Suprapubic skin (tissue), 4 donors: ENCODE data around the gene CLEC4D. TPM values are rescaled to one million over a fixed set of nuclear protein-coding genes. Genes with fewer than 3 reads are reported as not detected.
"Not testable (repeated sequence)": the region's sequence is repeated elsewhere in the genome, so short reads cannot be mapped to it uniquely, and the experiment has no call there.

Experiments
- DNase-seq, 2 donors: peaks; one replicate each; pipeline ENCODE4 v3.0.0-alpha.2; 2019; ENCODE audit warnings: low spot score in 2 of 2
- H3K27ac ChIP-seq: fragments of 200-600 bp; sonication (generic); one replicate; pipeline ENCODE4 v1.5.1; 2019
- H3K27me3 ChIP-seq: fragments of 200-600 bp; sonication (generic); one replicate; pipeline ENCODE4 v1.5.1; 2019
- H3K36me3 ChIP-seq: fragments of 200-600 bp; sonication (generic); one replicate; pipeline ENCODE4 v1.5.1; 2019
- H3K4me1 ChIP-seq: fragments of 200-600 bp; sonication (generic); one replicate; pipeline ENCODE4 v1.5.1; 2019
- H3K4me3 ChIP-seq: fragments of 200-600 bp; sonication (generic); one replicate; pipeline ENCODE4 v1.5.1; 2019; ENCODE audit warnings: mild to moderate bottlenecking
- H3K9me3 ChIP-seq: fragments of 200-600 bp; sonication (generic); one replicate; pipeline ENCODE4 v1.5.1; 2019
- CTCF ChIP-seq, 2 donors: fragments of 200-600 bp in 1 of 2; fragments of 450-650 bp in 1 of 2; sonication (generic) in 1 of 2; IDR thresholded peaks; one replicate each; pipeline ENCODE4 v1.5.1; 2016 to 2019; ENCODE audit warnings: antibody characterized with exemption in 2 of 2, mild to moderate bottlenecking in 1 of 2, moderate library complexity in 1 of 2
- EP300 ChIP-seq: sonication (generic); formaldehyde crosslinking; IDR thresholded peaks from one replicate; pipeline ENCODE4 v1.6.1; 2017; ENCODE audit warnings: antibody characterized with exemption
- POLR2A ChIP-seq, 2 donors: fragments of 450-650 bp; IDR thresholded peaks; one replicate each; pipeline ENCODE4 v1.6.1; 2017; ENCODE audit warnings: antibody characterized with exemption in 2 of 2, mild to moderate bottlenecking in 2 of 2, moderate library complexity in 2 of 2
- POLR2AphosphoS5 ChIP-seq, 3 donors: sonication (generic); formaldehyde crosslinking; IDR thresholded peaks; one replicate each; pipeline ENCODE4 v1.6.1; 2017; ENCODE audit warnings: antibody characterized with exemption in 3 of 3
- WGBS: methylation state at CpG from one replicate; pipeline ENCODE4 v1.1.5; 2018; 5-methylcytosine and 5-hydroxymethylcytosine counted together
- total RNA-seq, 4 donors: library from RNA; depleted of rRNA; stranded (reverse); fragments of >200 nt; gene quantifications; one replicate each; pipeline ENCODE4 v1.1.0, GENCODE V29; 2016

The CLEC4D gene
- total RNA-seq, 4 donors from 2014 or later: not detected

- no peak overlapping the region for H3K4me3 ChIP-seq
These were observed 4.1 kb upstream of the CLEC4D start for GRCh38 chr12:8508910-8509841.

DNA sequence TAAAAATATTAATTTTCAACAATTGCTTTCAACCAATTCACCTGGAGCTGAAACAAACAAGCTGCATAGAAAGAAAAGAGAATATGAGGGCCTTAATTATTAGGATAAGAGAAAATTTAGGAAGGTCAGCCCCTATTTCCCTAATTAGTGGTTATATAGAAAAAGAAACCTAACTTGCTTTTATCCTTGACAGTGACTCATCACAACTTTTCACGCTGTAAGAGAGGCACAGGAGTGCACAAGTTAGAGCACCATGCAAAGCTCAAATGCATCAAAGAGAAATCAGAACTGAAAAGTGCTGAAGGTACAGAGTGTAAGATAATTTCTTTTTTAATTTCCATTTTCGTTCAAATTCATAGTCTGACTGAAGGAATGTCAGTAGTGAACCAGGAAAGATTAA is 4.7 kb downstream of the CLEC4D start:
- H3K27ac ChIP-seq: no peak overlapping the region
- H3K27me3 ChIP-seq: no peaks in the 10 kb centered on the region
- H3K4me3 ChIP-seq: no peak overlapping the region
- TF ChIP-seq POLR2AphosphoS5 (IDR thresholded peaks at IDR 0.05) (no peak), EP300 (no peak), POLR2A (IDR thresholded peaks at IDR 0.05) (no peak), CTCF (IDR thresholded peaks at IDR 0.05) (no peak)
- no peak for DNase-seq
- 51% methylated on average over 2 of the region's 2 CpGs for WGBS
- no peaks in the 10 kb centered on the region for H3K36me3 ChIP-seq
- no peaks in the 10 kb centered on the region for H3K4me1 ChIP-seq
- H3K9me3 ChIP-seq: no peaks in the 10 kb centered on the region

More at GRCh38 chr12:8508910-8509841, 4.1 kb upstream of the CLEC4D start:
- Histone ChIP-seq H3K36me3 (no peaks in the 10 kb centered on the region), H3K4me1 (no peaks in the 10 kb centered on the region), H3K27me3 (peaks cover 12% of the 10 kb centered on the region), H3K27ac (no peak overlapping the region), H3K9me3 (no peaks in the 10 kb centered on the region)
- no peak for TF ChIP-seq EP300
- TF ChIP-seq POLR2A (IDR thresholded peaks at IDR 0.05): no peak
- no peak for TF ChIP-seq POLR2AphosphoS5 (IDR thresholded peaks at IDR 0.05)
- TF ChIP-seq CTCF (IDR thresholded peaks at IDR 0.05): no peak
- 54% methylated on average over 12 of the region's 12 CpGs for WGBS
- no peak for DNase-seq

DNA sequence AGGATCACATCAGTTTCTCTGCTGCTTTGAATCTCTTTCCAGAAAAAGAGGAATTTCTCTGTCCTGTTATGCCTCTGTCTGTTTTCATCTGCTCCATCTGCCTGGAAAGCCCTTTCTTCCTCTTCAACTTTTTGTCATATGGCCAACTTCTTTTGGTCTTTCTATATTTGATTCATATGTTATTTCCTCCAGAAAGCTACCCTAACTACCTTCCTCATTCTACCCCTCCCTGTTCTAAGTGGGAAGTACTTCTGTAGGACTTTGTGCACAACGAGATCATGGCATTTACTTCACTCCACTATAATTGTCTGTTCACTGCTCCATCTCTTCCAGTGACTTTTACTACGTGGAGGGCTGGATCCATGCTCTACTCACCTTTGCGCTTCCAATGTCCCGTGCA is 5.9 kb downstream of the CLEC4D start:
- Histone ChIP-seq H3K27ac (no peak overlapping the region), H3K36me3 (no peaks in the 10 kb centered on the region), H3K27me3 (no peaks in the 10 kb centered on the region), H3K4me3 (no peak overlapping the region), H3K9me3 (no peaks in the 10 kb centered on the region), H3K4me1 (no peaks in the 10 kb centered on the region)
- TF ChIP-seq POLR2A (IDR thresholded peaks at IDR 0.05) (no peak), EP300 (no peak), CTCF (IDR thresholded peaks at IDR 0.05) (no peak), POLR2AphosphoS5 (IDR thresholded peaks at IDR 0.05) (no peak)
- WGBS: 70% methylated on average over 4 of the region's 4 CpGs
- DNase-seq: no peak

- H3K36me3 ChIP-seq: no peaks in the 10 kb centered on the region
- H3K4me3 ChIP-seq: no peak overlapping the region
- peak in 1 of 2 donors; percentile 68 for DNase-seq
- no peaks in the 10 kb centered on the region for H3K9me3 ChIP-seq
- H3K27me3 ChIP-seq: peaks cover 3% of the 10 kb centered on the region
- no peak overlapping the region for H3K27ac ChIP-seq
- H3K4me1 ChIP-seq: no peaks in the 10 kb centered on the region
- TF ChIP-seq CTCF (IDR thresholded peaks at IDR 0.05) (no peak), EP300 (no peak), POLR2A (IDR thresholded peaks at IDR 0.05) (no peak), POLR2AphosphoS5 (IDR thresholded peaks at IDR 0.05) (no peak)
- WGBS: 80% methylated on average over 13 of the region's 30 CpGs
These were observed 14.2 kb downstream of the CLEC4D start for GRCh38 chr12:8527250-8528130.

DNA sequence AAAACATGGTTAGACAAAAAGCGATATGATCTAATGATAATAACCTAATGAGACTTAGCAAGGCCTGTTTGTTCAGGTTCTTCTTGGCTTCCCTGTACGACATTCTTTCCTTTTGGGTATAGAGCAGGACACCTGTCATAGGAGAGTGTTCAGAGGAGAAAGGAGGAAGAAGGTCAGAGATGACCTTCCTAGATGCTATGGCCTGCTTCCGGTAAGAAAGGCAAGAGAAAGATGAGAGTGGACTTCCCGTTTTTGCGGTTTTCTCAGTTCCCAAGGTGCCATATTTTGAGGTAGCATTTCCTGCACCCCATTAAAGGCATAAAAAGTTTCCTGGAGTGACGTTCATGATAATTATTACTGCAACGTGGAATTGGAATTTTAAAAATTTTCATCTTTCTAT is 18.7 kb downstream of the CLEC4D start:
- WGBS: 68% methylated on average over 7 of the region's 7 CpGs
- H3K4me1 ChIP-seq: no peaks in the 10 kb centered on the region
- no peaks in the 10 kb centered on the region for H3K9me3 ChIP-seq

GRCh38 chr12:8537820-8538219 is 24.5 kb downstream of the CLEC4D start:
- H3K36me3 ChIP-seq, H3K4me1 ChIP-seq, H3K27me3 ChIP-seq, DNase-seq, H3K9me3 ChIP-seq, H3K27ac ChIP-seq, H3K4me3 ChIP-seq: not testable (repeated sequence)
- WGBS: 95% methylated on average over 16 of the region's 16 CpGs

More for the DNA sequence above, 18.7 kb downstream of the CLEC4D start:
- Histone ChIP-seq H3K4me3 (no peak overlapping the region), H3K27me3 (peaks cover 3% of the 10 kb centered on the region), H3K27ac (no peak overlapping the region), H3K36me3 (no peaks in the 10 kb centered on the region)
- no peak for DNase-seq
- no peak for TF ChIP-seq POLR2A (IDR thresholded peaks at IDR 0.05)
- TF ChIP-seq CTCF (IDR thresholded peaks at IDR 0.05): no peak
- no peak for TF ChIP-seq EP300
- TF ChIP-seq POLR2AphosphoS5 (IDR thresholded peaks at IDR 0.05): no peak

DNA sequence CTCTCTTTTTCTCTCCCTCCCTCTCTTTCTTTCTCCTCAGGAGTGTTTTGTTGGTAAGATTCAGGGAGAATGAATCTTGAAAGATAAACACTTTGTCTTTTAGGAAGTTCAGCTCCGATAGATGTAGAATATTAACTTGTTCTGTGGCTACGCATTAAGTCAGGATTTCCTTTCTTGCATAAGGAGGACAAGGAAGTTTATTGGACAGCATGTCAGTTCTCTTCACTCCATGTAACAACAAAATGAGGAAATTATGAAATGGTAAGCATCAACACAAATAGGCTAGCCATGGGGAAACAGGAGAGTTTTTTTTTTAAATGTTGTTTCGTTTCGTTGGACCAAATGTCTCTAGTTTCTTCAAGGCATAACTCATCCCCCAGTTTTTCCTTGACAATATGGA is 27.5 kb downstream of the CLEC4D start, which contains the start of gene CLEC4E:
Gene CLEC4E (minus strand): TSS at position 75 of the 400 bp plus-strand sequence. CDS start 108 bp downstream, outside the sequence.
- DNase-seq, H3K27me3 ChIP-seq, H3K4me3 ChIP-seq, H3K4me1 ChIP-seq, H3K36me3 ChIP-seq, H3K27ac ChIP-seq, H3K9me3 ChIP-seq: not testable (repeated sequence)
- 54% methylated on average over 4 of the region's 4 CpGs for WGBS
